NCI-H1092 treated with DMSO at 0.1 percent for 48 hours (cell line): ENCODE results near the gene TGIF1.
"Not testable (repeated sequence)": the region's sequence is repeated elsewhere in the genome, so short reads cannot be mapped to it uniquely, and the experiment has no call there.

Experiments used
- DNase-seq: peaks from one replicate; lab custom pipeline; 2025; lab: John Stamatoyannopoulos, UW

Gene TGIF1

DNA sequence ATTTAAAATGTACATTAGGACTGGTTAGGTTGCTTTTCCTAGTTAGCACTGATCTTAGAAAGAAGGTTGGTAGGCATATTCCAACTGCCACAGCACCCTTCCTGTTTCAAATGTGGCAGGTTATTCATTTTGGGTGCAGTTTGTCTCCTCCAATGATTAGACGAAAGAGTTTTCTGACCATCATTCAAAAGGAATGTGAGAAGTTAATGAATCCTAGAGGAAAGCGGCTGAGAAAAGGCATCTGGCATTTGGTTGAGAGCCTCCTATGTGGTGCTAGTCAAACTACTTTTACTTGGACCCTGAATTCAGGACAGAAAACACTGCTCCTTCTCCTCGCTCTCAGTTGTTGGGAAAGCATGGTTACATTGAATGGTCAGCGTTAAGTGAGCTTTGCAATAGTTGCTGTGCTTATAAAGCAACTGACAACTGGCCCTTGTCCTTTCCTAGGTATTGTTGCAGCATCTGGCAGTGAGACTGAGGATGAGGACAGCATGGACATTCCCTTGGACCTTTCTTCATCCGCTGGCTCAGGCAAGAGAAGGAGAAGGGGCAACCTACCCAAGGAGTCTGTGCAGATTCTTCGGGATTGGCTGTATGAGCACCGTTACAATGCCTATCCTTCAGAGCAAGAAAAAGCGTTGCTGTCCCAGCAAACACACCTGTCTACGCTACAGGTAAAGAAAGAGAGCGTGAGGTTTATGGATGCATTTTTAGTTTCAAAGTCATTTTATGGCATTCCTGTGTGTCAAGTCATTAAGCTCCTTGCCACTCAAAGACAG, 6.1 kb downstream of the TGIF1 start:
- no peak for DNase-seq

DNA sequence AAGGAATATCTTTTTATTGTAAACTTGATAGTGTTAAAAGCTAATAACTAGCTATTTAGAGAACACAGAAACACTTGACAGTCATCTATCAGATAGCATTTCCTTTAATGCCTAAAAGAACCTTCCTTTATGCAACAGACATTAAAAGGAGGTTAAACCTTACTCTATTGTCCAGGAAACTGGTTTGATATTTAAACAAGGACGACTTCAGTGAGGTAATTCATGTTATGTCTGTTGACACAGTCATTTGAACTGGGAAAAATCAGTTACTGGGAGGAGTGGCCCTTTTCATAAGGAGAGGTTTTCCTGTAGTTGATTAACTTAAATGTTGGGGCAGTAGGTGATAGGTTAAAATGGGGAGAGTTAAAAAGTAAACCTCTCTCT, 6.7 kb downstream of the TGIF1 start:
- peak; percentile 5 for DNase-seq

DNA sequence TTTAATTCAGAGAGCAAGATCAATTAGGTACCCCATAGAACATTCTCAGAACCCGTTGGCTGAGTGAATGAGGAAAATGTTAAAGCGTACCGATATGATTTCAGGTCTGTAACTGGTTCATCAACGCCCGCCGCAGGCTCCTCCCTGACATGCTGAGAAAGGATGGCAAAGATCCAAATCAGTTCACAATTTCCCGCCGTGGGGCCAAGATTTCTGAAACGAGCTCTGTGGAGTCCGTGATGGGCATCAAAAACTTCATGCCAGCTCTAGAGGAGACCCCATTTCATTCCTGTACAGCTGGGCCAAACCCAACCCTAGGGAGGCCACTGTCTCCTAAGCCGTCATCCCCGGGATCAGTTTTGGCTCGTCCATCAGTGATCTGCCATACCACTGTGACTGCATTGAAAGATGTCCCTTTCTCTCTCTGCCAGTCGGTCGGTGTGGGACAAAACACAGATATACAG, 7.3 kb downstream of the TGIF1 start:
- DNase-seq, result no peak

DNA sequence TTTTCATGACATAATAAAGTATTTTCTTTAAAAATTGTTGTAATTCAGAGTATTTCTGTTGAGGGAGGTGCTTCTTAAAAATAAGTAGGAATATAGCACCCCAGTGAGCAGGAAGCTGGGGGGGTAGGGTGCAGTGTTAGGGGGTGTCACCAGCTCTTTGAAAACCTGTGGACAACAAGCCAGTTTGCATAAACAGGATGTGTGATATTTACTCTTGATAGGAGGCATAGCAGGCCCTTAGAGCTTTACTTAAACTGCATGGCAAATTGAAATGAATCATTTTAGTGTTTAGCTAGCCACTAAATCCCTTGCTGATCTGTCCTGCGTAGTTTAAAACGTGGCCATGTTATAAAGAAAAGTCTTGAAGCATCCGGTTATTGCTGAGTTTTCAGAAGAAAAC, 8.4 kb downstream of the TGIF1 start:
- no peak for DNase-seq

DNA sequence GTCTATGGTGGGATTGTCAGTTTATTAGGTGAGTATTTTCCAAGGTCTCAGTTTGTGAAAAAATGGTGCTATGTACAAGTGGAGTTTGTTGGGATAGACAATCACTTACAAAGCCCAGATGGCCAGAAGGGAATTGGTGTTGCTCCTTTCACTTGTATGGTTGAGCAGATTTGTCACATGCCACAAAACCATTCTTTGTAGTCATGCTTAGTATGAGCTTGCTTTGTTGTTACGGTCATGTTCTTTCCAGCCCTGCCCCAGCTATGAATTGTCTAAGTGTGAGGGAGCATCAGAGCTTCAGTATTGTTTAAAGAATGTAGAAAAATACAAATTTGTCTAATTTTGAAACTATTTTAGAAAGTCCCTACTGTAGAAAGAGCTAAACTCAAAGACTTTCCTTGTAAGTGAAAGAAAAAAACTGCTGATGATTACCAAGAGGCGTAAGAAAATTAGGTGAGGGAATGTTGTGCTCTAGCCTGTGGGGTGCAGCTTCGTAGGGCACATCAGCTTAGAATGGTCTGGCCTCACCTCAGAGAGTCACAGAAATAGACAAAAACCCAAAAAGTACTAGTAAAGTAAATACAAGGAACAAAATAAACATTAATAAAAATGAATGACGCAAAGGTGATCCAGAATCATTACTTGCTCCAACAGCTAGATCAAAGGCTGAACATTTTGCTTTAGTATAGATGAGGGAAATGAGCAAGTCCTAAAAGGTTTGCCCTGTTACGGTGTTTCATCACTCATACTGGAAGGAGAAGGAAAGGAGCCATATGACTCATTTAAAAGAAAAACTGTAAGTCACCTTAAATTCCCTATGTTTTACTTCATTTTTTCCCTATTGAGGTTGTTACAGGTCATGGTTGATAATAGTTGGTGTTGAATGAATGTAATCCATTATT, 9.2 kb downstream of the TGIF1 start:
- DNase-seq, result no peak

DNA sequence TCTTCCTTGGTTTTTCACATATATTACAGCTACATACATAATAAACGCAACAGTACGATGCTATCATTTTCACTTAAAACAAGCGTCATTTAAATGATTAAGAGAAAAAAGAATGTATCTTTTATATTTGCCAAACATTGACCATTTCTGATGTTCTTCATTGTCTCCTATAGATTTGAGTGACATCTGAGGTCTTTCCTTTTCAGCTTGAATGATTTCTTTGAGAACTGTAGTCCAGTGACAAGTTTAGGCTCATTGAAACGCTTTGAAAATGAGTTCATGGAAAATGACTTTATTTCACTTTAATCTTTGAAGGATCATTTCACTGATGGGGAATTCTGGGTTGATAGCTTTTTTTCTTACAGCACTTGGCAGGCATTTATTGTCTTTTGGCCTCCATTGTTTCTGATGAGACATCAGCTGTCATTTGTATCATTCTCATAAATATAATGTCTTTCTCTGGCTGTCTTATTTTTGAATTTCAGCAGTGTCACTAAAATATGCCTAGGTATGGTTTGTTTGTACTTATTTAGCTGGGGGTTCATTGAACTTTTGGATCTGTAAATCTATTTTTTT, 10.9 kb downstream of the TGIF1 start:
- no peak for DNase-seq

DNA sequence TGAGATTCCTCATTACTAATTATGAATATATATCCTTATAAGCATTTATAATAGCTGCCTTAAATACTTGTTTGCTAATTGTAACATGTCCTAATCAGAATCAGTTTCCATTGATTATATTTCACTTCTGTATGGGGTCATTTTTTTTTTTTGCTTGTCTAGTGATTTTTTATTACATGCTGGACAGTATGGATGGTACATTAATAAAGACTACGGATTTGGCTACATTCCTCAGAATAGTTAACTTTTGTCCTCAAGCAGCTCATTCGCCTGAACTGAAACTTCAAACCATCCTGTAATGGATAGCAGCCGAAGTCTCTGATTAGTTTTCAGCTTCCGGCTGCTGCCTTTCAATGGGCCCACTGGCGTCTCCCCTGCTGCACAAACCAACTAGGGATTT, 11.7 kb downstream of the TGIF1 start:
- no peak for DNase-seq

DNA sequence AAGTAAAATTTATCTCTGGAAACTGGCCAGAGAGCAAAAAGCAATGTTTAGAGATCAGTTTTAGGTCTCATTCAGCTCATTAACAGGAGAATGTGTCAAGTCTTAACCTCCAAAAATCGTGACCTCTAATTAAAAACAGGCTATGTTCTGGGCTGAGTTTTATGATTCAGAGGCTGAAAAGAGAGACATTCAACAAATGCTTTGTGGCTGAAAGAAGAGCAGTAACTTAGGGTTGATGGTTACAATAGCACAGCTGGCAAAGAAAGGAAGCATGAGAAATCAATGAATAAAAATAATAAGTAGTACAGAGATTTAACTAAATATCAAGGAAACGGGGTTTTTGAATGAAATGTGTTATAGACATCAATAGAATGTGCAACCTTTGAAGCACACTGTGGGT, 13.1 kb downstream of the TGIF1 start:
- no peak for DNase-seq

DNA sequence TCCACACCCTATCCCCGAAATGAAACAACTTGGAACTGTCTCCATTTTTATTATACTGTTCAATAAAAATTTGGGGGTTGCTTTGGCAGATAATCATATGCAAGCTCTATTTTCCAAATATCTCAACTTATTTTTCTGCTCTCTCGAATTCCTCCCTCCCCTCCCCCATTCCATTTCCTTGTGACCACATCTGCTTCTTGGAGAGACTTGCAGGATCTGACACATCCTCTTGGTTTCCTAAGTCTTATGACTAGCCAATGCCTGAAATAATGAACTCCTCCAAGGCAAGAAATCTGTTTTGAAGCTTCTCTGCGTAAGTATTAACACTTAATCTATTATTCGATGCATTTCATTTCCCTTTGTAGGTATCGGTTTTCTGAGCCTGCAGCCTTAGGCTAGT, 16.1 kb downstream of the TGIF1 start:
- DNase-seq, result no peak

DNA sequence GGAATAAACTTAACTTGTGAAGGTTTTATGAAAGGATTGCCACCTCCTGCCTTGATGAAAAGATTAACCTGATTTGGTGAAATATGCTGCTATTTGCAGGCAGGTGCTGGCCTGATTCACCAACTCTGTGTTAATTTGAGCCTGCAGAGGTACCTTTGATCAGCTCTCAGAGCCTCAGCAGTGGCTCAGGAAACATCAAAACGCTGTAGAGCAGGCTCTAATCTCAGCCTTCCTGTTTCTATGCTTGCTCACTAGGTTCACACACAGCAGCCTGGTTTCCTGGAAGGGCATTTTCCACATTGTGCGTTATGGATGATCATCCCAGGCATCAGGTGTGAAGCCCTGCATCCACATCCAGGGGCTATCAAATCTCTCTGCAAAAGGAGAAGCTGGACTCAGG, 16.9 kb downstream of the TGIF1 start:
- no peak for DNase-seq

DNA sequence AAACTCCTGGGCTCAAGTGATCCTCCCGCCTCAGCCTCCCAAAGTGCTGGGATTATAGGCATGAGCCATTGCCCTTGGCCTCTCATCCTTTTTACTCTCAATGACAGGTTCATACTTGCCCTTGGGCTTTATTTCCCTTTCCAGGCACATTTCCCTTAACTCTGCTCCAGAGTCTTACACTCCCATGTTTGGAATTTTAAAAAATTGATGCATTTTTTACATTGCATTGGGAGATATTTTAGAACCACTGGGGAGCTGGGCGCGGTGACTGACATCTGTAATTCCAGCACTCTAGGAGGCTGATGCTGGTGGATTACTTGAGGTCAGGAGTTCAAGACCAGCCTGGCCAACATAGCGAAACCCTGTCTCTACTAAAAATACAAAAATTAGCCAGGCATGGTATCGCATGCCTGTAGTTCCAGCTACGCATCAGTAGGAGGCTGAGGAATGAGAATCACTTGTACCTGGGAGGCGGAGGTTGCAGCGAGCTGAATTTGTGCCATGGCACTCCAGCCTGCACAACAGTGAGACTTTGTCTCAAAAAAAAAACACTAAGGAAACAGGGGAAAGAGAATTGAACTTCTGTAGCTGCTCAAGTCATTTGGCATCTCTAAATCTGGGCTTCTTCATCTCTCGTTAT, 18.2 kb downstream of the TGIF1 start:
- DNase-seq, result no peak

DNA sequence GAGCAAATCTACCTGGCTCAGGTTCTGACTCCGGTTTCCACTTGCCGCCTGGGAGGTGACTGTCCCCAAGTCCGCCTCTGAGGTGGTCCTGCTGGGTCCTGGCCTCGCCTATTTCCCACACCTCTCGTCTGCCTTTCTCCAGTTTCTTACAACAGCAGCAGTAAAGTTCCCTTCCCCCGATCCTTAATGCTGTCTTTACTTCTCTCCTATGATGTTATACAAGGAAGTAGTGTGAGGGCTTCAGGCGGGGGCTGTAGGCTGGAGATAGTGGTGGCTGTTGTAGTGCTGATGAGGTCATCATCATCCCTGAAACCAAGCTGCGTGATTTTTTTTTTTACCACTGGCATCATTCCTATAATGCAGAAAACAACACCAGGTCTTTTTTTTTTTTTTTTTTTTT, 18.9 kb downstream of the TGIF1 start:
- DNase-seq, result no peak

DNA sequence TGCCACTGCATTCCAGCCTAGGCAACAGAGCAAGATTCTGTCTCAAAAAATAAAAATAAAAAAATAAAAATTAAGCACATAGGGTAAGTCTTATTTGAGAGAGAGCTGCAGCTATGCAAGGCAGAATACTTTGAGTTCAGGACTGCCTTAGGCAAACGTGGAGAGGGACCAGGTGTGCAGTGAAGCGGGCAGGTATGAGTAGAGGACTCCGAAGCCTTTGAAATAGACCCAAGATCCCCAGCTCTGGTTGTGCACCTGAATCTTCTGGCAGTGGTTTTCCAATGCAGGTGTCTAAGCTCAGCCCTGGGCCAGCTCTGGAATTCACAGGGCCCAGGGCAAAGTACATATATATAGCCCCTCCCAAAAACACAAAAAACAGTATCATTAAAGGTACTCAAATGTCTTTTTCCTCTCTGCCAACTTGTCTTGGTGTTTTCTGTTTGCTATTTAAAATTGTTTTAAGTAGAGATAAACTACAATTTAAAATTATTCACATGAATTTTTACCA, 21.2 kb downstream of the TGIF1 start:
- DNase-seq, result no peak

DNA sequence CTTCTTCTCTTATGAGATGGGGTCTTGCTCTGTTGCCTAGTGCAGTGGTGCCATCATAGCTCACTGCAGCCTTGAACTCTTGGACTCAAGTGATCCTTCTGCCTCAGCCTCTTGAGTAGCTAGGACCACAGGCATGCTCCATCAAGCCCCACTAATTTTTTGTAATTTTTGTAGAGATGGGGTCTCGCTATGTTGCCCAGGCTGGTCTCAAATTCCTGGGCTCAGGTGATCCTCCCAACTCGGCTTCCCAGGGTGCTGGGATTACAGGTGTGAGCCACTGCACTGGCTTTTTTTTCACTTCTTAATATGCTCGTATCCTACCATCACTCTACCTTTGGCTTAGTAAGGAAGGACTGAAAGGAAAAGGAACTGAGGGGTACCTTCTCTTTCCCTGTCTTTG, 22.1 kb downstream of the TGIF1 start:
- not testable (repeated sequence) for DNase-seq

DNA sequence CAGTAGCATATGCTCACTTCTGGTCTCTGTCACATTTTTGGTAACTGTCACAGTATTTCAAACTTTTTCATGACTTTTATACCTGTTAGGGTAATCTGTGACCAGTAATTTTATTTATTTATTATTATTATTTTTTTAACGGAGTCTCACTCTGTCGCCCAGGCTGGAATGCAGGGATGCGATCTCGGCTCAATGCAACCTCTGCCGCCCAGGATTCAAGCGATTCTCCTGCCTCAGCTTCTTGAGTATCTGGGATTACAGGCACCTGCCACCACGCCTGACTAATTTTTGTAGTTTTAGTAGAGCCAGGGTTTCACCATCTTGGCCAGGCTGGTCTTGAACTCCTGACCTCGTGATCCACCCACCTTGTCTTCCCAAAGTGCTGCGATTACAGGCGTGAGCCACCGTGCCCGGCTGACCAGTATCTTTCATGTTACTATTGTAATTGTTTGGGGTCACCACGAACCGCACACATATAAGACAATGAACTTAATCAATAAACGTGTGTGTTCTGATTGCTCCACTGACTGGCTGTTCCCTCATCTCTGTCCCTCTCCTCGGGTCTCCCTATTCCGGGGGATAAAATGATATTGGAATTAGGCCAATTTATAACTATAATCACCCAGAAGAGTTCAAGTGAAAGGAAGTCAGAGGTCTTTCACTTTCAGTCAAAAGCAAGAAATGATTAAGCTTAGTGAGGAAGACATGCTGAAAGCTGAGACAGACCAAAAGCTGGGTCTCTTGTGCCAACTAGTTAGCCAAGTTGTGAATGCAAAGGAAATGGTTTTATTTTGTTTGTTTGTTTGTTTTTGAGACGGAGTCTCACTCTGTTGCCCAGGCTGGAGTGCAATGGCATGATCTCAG, 22.9 kb downstream of the TGIF1 start:
- DNase-seq, result no peak

DNA sequence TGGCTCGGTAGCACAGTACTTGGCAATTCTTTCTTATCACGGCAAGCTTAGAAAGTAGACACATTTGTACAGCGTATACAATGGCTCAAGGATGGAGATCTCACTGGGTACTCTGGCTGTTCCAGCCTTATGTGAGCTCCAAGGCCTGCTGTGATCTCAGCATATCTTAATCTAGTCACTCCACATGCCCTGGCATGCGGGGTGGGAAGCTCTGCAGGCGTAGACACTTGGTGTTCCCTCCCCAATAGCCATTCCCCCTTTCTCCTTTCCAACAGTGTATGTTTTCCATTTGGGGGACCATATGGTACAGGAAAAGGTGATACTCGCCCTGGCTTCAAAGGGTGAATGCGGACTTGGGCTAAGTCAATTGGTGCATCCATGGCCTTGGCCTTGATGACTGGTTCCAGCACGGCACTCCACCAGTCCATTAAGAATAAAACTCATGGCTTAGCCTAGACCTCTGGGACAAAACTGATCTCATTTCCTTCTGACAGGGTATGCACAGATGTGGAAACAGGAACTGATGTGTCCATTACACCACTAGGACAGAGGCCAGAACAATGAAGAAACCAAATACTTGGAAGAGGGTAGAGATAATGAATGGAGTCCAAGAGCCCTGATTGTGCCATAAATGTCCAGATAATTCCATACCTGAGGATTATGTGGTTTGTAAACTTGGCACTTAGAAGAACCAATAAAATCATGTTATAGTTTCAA, 28.4 kb downstream of the TGIF1 start:
- DNase-seq, result no peak

DNA sequence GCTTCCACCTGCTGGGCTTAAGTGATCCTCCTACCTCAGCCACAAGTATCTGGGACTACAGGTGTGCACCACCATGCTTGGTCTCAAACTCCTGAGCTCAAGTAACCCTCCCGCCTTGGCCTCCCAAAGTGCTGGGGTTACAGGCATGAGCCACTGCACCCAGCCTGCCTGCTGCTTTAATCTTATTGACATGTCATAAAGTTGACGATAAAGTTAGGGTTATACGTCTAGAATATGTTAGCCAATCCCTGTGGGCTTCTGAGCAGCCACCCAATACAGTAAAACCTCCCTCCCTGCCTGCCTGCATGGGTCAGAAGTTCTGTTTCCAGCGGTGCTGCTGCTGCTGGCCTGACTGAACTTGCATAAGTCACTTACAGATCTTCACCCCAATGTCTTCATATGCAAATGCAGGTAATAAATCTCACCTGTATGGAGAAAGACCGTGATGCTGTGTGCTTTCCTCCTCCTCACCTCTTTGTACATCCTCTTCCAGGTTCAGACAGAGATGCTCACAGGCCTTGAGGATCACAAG, 30.1 kb downstream of the TGIF1 start:
- no peak for DNase-seq

DNA sequence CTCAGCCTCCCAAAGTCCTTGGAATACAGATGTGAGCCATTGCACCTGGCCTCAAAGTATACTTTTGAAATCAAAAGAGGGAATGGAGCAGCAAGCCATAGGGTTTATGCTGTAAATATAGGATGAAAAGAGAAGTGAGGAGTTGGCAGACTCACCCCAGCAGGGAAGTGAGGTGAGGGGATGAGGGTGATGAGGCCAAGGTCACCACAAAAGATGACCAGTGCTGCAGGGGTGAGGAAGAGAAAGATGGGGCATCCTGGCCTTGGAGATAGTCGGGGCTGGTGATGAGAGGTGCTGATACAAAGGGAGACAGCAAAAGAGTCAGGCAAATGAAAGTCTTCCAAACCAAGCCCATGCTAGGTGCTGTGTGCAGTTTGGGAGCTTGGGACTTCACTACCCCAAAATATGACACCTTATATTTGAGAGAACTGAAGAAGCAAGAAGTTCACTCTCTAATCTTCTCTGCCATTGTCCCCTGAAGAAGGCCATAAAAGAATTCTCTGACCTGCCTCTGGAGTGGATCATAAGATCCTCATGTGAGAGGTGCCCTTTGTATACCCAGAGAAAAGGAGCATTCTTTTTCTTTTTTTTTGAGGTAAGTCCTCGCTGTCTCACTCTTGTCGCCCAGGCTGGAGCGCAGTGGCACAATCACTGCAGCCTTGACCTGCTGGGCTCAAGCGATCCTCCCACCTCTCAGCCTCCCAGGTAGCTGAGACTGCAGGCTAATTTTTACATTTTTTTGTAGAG, 31.0 kb downstream of the TGIF1 start:
- DNase-seq, result no peak

DNA sequence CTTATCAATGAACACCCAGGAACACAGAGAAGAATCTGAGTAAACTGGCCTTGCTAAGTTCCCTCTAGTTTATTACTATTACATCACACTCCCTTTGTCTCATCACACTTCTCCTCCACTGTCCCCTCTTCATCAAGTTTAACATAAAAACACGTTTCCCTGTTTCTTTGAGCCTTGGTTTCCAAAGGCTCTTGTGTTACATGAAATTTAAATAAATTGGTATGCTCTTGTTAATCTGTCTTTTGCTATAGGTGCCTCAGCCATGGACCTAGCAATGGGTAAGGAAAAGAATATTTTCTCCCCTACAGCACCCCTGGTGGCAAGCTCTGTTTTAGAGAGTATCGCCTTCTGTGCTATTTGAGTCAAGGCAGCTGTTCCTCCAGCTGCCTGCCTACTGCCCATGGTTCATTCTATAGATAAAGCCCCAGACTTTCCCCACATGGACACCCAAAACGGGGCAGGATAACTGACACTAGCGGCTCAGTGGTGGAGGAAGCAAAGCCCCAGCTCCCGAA, 31.8 kb downstream of the TGIF1 start:
- peak; percentile 2 for DNase-seq
